GM19467 (cell line): ENCODE data around the gene MKRN2.
"Not testable (repeated sequence)": the region's sequence is repeated elsewhere in the genome, so short reads cannot be mapped to it uniquely, and the experiment has no call there.

Experiments
- ATAC-seq: cut with Tn5 transposase; IDR thresholded peaks from one replicate; pipeline ENCODE4 v1.9.1; 2021; ENCODE audit warnings: mild to moderate bottlenecking, moderate library complexity; ENCODE audit not compliant: unreplicated experiment

Gene MKRN2, protein sequence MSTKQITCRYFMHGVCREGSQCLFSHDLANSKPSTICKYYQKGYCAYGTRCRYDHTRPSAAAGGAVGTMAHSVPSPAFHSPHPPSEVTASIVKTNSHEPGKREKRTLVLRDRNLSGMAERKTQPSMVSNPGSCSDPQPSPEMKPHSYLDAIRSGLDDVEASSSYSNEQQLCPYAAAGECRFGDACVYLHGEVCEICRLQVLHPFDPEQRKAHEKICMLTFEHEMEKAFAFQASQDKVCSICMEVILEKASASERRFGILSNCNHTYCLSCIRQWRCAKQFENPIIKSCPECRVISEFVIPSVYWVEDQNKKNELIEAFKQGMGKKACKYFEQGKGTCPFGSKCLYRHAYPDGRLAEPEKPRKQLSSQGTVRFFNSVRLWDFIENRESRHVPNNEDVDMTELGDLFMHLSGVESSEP

DNA sequence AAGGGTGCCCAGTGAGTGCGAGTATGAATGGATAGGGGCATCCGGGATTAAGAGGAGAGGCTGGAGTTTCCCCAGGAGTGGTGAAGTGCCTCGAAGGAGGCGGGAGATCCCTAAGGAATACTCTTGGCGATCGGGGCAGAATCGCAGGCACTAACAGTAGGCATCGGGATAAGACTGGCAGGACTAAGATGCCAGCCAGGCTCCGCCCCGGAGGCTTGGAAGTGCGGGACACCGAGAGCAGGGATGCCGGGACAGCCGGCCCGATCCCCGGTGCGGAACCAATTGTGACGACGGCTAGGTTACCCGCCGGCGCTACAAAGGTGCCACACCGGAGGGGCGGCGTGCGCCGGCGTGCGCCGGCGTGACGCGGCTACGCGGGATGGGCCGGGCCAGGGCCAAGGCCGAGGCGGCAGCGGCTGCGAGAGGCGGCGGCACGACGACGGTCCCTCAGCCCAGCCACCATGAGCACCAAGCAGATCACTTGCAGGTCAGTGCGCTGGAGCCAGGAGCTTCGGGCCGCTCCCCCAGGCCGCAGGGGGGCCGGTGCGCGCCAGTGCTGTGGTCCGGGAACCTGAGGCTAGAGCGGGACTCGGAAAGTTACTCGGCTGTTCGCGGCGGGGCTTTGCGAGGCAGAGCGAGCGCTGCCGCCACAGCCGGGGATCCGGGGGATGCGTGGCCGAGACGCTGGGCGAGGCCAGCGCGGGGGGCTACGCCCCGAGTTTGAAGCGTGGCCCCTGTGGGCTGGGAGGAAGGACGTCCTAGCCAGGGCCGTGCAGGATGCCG is at the start of gene MKRN2:
TSS of gene MKRN2 (plus strand) at position 398 of the 783 bp plus-strand sequence. CDS start at position 462, 64 bp downstream.
- peak; percentile 81 for ATAC-seq

- no peak for ATAC-seq
Observed at GRCh38 chr3:12507591-12508281, 49.2 kb upstream of the MKRN2 start.

GRCh38 chr3:12508291-12508700 is 48.6 kb upstream of the MKRN2 start:
- ATAC-seq = no peak

- no peak for ATAC-seq
Observed at GRCh38 chr3:12509466-12509865, 47.4 kb upstream of the MKRN2 start.

DNA sequence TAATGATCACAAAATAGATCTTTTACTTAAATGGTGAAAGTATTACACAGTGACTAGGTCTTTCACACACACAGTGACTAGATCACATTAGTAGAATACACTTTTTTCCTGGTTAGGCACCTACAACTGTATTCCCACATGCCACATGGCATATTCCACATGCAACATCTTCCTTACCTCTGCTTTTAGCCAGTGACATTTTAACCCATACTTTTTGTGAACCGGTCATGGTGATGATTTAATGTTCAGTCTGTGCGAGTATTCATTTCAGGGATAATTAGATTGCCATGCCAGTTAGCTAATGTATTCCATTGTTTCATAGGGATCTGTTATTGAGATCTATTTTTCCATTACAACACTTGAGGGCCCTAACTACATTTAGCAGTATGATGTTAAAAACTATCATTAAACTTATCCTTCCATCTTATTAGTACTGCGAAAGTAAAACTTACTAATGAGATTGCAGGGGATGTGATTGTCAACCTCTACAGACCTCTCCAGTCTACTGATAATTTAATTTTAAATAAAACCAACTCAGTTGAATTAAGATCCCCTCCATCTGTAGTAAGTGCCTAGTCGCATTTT is 44.3 kb upstream of the MKRN2 start:
- no peak for ATAC-seq

- no peak for ATAC-seq
Observed at GRCh38 chr3:12513694-12514446, 43.0 kb upstream of the MKRN2 start.

- no peak for ATAC-seq
Observed at GRCh38 chr3:12515631-12516030, 41.3 kb upstream of the MKRN2 start.

DNA sequence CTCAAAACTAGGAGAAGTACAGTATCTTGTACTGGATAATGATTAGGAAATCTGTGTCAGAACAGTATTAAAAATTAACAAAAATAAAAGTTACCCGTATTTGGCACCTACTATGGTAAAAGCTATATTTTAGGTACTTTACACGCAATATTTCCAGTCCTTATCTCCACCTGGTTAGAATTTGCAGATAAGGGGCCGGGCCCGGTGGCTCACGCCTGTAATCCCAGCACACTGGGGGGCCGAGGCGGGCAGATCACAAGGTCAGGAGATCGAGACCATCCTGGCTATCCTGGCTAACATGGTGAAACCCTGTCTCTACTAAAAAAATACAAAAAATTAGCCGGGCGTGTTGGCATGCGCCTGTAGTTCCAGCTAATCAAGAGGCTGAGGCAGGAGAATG is 40.0 kb upstream of the MKRN2 start:
- ATAC-seq = no peak

DNA sequence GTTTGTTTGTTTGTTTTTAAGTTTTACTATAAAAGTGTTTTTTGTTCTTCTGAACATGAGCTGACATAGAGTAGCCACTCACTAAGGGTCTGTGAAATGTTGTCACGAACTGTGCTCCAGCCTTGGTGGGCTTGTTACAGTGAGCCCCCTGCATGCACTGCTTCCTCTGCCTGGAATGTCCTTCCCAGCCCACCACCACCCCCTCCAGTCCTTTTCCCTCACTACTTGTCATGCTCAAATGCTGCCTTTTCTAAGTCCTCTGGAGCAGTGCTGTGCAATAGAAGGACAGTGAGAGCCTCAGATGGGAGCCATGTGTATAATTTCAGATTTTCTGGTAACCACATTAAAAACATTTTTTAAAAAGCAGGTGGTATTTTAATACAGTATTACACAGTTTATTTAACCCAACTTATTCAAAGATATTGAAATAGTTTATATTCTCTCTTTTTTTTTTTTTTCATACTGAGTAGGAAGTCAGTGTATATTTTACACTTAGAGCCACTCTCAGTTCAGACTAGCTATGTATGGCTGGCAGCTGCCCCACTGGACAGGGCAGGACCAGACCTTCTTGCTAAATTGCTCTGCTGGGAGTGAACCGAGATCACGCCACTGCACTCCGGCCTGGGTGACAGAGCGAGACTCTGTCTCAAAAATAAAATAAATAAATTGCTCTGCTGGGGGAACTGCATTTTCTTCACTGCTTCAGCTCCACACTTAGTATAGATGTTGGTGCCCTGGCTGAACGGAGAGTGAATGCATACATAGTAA is 38.4 kb upstream of the MKRN2 start:
- ATAC-seq = no peak

- no peak for ATAC-seq
Observed at GRCh38 chr3:12521010-12521409, 35.9 kb upstream of the MKRN2 start.

- ATAC-seq = no peak
Observed at GRCh38 chr3:12522721-12523120, 34.2 kb upstream of the MKRN2 start.

GRCh38 chr3:12527757-12528143 is 29.1 kb upstream of the MKRN2 start:
- no peak for ATAC-seq

DNA sequence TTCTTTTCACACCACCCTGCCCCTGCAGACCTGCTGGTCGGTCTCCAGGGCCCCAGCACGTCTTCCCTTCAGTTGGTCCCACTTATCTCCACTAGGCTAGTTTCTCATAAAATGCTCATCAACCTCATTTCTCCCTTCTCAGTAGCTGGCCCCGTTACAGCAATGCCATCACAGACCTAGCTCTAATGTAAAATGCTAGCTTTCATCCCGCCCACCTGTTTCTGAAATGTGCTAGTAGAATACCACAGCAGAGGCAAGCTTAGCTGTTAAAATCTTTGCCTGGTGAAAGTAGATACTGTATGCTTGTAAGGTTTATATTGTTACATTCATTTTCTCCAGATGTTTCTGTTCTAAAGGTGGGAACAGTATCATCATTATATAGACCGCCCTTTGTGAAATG is 24.7 kb upstream of the MKRN2 start:
- no peak for ATAC-seq

DNA sequence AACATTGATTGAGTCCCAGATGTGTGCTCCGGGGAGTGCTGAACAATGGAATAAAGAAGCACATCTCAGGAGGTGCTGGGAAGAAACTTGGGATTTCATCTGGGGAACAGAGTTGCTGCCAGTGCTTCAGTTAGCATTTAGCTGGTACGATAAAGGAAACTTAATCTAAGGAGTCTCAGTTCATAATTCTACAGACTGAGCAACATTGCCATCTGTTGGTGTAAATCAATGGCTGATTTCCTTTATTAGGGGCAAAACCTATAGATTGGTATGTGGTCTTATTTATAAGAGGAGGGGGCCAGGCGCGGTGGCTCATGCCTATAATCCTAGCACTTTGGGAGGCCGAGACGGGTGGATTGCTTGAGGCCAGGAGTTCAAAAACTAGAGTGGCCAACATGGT is 20.5 kb upstream of the MKRN2 start:
- ATAC-seq = no peak

DNA sequence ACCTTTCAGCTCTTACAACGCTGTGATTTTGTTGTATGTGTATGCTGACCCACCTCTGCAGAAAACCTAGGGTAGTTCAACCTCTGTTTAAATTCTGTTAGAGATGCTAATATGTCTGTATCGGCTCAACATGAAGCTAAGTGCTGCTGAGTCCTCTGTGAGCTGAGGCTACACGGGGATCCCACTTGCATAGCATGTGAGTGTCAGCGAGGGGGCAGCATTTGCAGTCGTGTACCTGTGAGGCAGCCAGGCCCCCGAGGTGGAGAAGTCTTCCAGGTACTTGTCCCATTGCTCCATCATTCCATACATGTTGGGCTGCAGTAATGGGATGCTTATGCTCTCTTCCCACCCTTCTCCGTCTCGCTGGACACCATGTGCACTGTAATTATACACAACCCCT is 15.3 kb upstream of the MKRN2 start:
- ATAC-seq = no peak

DNA sequence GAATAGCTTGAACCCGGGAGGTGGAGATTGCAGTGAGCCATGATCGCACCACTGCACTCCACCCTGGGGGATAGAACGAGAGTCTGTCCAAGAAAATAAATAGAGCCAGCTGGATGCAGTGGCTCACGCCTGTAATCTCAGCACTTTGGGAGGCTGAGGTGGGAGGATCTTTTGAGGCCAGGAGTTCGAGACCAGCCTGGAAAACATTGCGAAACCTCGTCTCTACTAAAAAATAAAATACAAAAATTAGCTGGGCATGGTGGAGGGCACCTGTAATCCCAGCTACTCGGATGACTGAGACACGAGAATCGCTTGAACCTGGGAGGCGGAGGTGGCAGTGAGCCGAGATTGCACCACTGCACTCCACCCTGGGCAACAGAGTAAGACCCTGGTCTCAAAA is 13.4 kb upstream of the MKRN2 start:
- ATAC-seq = not testable (repeated sequence)

DNA sequence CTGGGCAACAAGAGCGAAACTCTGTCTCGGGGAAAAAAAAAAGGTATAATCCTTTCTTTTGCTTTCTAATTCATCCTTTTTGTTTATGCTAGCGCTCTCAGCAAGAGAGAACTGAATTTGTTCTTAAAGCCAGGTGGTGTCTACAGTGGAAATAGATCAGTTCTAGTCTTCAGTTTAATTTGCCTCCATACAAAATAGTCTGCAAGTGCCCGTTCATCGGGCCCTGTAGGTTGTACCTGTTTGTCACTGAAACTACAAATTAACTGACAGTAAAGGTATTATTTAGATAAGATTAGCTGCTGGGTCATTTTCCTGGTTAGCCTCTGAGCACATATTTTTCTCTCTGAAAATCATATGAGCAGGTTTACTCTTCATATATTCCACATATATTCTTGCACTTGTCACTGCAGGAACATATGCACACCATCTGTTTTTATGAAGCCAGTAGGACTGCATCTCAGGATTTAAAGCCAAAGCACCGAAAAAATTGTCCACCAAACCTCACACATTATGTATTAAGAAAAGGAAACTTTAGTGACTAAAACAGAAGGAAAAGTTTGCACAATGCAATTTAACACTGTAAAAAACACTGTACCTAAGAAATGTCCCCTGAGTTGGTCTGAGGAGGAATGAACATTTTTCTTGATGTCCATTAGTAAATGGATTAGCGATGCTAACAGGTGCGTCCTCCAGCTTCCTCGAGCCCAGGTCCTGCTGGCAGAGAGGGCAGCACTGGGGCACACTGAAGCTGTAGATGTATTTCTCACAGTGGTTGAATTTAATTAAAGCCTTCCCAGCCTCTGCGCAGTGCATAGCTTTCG is 12.0 kb upstream of the MKRN2 start:
- no peak for ATAC-seq

DNA sequence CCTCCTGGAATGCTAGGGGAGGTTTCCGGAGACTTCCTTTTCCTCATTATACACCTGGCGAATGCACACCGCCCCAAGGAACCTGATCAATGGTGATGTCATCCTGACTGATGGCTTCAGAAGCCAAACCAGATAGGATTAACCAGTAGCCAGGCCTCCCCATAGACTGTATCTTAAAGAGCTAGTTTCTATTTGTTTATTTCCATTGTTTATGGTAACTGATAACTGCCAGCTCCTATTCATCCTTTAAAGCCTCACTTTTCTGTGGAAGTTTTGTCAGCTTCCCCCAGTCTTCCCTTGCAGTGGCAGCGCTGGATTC is 11.5 kb upstream of the MKRN2 start, which contains the start of gene MKRN2OS:
TSS of gene MKRN2OS (minus strand) at position 27 of the 319 bp plus-strand sequence. CDS start 35 bp downstream, outside the sequence.
- ATAC-seq = no peak
